H1 (cell line): ENCODE results near the gene MEST. TPM values are rescaled to one million over a fixed set of nuclear protein-coding genes. Genes with fewer than 3 reads are reported as not detected.
A peak's percentile ranks its signal among the peaks of the same experiment; 100 is the strongest.

Source experiments
- BRCA1 ChIP-seq: IDR thresholded peaks from 2 replicates; pipeline ENCODE4 v1.6.1; 2012; ENCODE audit warnings: low read depth, low read length, improper control_type of control experiment
- CHD2 ChIP-seq: IDR thresholded peaks from 2 replicates; pipeline ENCODE4 v1.6.1; 2012; ENCODE audit warnings: low read length, improper control_type of control experiment
- CTBP2 ChIP-seq: IDR thresholded peaks from 2 replicates; pipeline ENCODE4 v1.7.0; 2011; ENCODE audit warnings: borderline replicate concordance, mild to moderate bottlenecking, moderate library complexity, mixed read lengths, low read length; ENCODE audit not compliant: insufficient read depth, insufficient read length
- EGR1 ChIP-seq: IDR thresholded peaks from 2 replicates; pipeline ENCODE4 v1.6.1; 2011; ENCODE audit warnings: low read depth, low read length, borderline replicate concordance
- JUND ChIP-seq: IDR thresholded peaks from 2 replicates; pipeline ENCODE4 v1.6.1; 2011; ENCODE audit warnings: mild to moderate bottlenecking, improper control_type of control experiment, low read length
- KDM4A ChIP-seq: IDR thresholded peaks from one replicate; pipeline ENCODE4 v1.7.1; 2012; ENCODE audit warnings: low read depth, mild to moderate bottlenecking, moderate library complexity, low read length, inconsistent platforms; ENCODE audit not compliant: severe bottlenecking
- KDM5A ChIP-seq: fragments of 200-600 bp; IDR thresholded peaks from 2 replicates; pipeline ENCODE4 v1.7.1; 2012; ENCODE audit warnings: mild to moderate bottlenecking, low read length, inconsistent platforms, mixed read lengths
- NRF1 ChIP-seq: IDR thresholded peaks from 2 replicates; pipeline ENCODE4 v1.6.1; 2011; ENCODE audit warnings: mild to moderate bottlenecking, low read depth, low read length, improper control_type of control experiment
- PHF8 ChIP-seq: fragments of 200-600 bp; sonication (generic); conservative IDR thresholded peaks from 2 replicates; pipeline ENCODE4 v1.7.1; 2012; ENCODE audit warnings: low read depth, mild to moderate bottlenecking, inconsistent platforms, low read length, moderate library complexity
- RAD21 ChIP-seq, 2 experiments: IDR thresholded peaks in 1 of 2; conservative IDR thresholded peaks in 1 of 2; 2 replicates each; pipeline ENCODE4 v1.6.1; 2011; ENCODE audit warnings: low read depth in 2 of 2, low read length in 2 of 2, improper control_type of control experiment in 1 of 2, inconsistent platforms in 1 of 2, mild to moderate bottlenecking in 1 of 2, moderate library complexity in 1 of 2
- RXRA ChIP-seq: IDR thresholded peaks from 2 replicates; pipeline ENCODE4 v1.6.1; 2011; ENCODE audit warnings: low read depth, mild to moderate bottlenecking, low read length, moderate library complexity; ENCODE audit not compliant: insufficient read depth
- SRF ChIP-seq: IDR thresholded peaks from 2 replicates; pipeline ENCODE4 v1.6.1; 2011; ENCODE audit warnings: mild to moderate bottlenecking, low read depth, low read length, moderate library complexity
- TAF1 ChIP-seq: IDR thresholded peaks from 2 replicates; pipeline ENCODE4 v1.6.1; 2011; ENCODE audit warnings: mild to moderate bottlenecking, low read depth, low read length
- TEAD4 ChIP-seq: IDR thresholded peaks from 2 replicates; pipeline ENCODE4 v1.6.1; 2012; ENCODE audit warnings: low read depth, low read length, inconsistent platforms, mixed read lengths
- YY1 ChIP-seq: IDR thresholded peaks from 2 replicates; pipeline ENCODE4 v1.6.1; 2011; ENCODE audit warnings: low read depth, mild to moderate bottlenecking, low read length
- polyA plus RNA-seq, 7 experiments: library from polyadenylated mRNA; depleted of rRNA in 3 of 7; stranded (reverse) in 5 of 7; unstranded in 2 of 7; fragments of >200 nt in 5 of 7; fragments of 200-250 nt in 2 of 7; gene quantifications; 1 replicate in 5 of 7; 2 replicates in 1 of 7; 4 replicates in 1 of 7; pipeline versions ENCODE4 v1.2.1 to v1.2.3, GENCODE V29; 2011 to 2013; ENCODE audit warnings: missing spikeins in 2 of 7, mixed read lengths in 2 of 7
- total RNA-seq: library from RNA; stranded (reverse); fragmentation: NEBNext Ultra II Directional; extraction: Animal tissue kit (Norgen Biotek cat#: 25700); gene quantifications from 2 replicates; pipeline ENCODE4 v1.2.1, GENCODE V29; 2021
- TF ChIP-seq, protein P1 (sequence below), 3 experiments: IDR thresholded peaks; 1 replicate in 2 of 3; 2 replicates in 1 of 3; pipeline versions ENCODE4 v1.5.1 to v1.6.1; 2011; ENCODE audit warnings: low read length in 3 of 3, mild to moderate bottlenecking in 3 of 3, inconsistent platforms in 2 of 3, low read depth in 1 of 3, moderate library complexity in 1 of 3; ENCODE audit not compliant: insufficient read depth in 1 of 3; ENCODE audit errors: control extremely low read depth in 1 of 3
- TF ChIP-seq, protein P2 (sequence below): IDR thresholded peaks from 2 replicates; pipeline ENCODE4 v1.6.1; 2011; ENCODE audit warnings: low read depth, mild to moderate bottlenecking, low read length; ENCODE audit not compliant: insufficient read depth

MEST gene
- total and polyA plus RNA-seq, 2 of the 8 experiments (the other 6 are each of a cell fraction or from before 2014, with no cell fraction given) = 176 to 269 TPM

DNA sequence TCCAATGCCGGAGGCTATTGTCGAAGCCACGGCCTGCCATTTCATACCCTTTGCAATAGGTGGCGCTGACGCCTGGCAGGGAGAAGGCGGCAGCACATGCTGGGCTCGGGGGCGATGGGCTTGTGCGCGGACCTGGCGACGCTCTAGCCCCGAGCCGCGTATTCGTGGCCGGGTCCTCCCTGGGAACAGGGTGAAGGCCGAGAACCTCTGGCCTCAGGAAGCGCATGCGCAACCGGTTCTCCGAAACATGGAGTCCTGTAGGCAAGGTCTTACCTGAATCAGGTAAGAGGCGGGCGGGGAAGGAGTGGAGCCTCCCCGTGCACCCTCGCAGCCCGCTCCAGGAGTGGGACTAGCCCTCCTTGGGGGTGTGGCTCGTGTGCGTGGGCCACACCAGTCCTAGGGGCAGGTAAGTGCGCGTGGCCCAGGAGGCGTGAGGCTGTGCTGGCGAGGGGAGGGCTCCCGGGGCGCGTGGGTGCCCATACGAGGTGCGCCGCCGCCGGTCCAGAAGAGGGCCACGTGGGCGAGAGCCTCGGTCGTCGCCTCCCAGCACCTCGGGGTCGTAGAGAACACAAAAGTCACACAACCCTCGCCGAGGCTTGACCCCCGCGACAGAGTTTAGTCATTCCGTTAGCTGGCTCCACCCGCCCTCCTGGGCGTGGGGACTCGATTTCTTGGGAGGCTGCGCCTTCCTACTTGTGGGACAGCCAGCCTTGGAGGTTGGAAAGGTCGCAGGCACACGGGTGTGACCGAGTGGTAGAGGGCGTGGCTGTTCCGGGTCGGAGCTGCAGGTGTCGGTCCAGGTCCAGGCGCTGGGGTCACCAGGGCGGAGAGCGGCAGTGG, 5.6 kb upstream of the MEST start (continued):
- TF ChIP-seq, protein P1, sequence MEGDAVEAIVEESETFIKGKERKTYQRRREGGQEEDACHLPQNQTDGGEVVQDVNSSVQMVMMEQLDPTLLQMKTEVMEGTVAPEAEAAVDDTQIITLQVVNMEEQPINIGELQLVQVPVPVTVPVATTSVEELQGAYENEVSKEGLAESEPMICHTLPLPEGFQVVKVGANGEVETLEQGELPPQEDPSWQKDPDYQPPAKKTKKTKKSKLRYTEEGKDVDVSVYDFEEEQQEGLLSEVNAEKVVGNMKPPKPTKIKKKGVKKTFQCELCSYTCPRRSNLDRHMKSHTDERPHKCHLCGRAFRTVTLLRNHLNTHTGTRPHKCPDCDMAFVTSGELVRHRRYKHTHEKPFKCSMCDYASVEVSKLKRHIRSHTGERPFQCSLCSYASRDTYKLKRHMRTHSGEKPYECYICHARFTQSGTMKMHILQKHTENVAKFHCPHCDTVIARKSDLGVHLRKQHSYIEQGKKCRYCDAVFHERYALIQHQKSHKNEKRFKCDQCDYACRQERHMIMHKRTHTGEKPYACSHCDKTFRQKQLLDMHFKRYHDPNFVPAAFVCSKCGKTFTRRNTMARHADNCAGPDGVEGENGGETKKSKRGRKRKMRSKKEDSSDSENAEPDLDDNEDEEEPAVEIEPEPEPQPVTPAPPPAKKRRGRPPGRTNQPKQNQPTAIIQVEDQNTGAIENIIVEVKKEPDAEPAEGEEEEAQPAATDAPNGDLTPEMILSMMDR (IDR thresholded peaks at IDR 0.05; ENCODE audit: control extremely low read depth in 1 of 3, insufficient read depth in 1 of 3, low read depth in 1 of 3, low read length in 3 of 3) = peak; percentile 78 to 89 (median 82)
- TF ChIP-seq RAD21 (IDR thresholded peaks at IDR 0.05 in 1 of 2, conservative IDR thresholded peaks at IDR 0.05 in 1 of 2; ENCODE audit: low read depth in 2 of 2, low read length in 2 of 2) = peak; percentile 68 to 73
- TF ChIP-seq BRCA1 = no peak
- peak; percentile 79; the same call in 1 of the 2 replicates for TF ChIP-seq YY1
- TF ChIP-seq TAF1 = peak; percentile 80
- peak; percentile 60; the same call in 1 of the 2 replicates for TF ChIP-seq CHD2
- TF ChIP-seq, protein P2, sequence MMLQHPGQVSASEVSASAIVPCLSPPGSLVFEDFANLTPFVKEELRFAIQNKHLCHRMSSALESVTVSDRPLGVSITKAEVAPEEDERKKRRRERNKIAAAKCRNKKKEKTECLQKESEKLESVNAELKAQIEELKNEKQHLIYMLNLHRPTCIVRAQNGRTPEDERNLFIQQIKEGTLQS = no peak
- no peak for TF ChIP-seq TEAD4
- peak; percentile 17; the same call in 1 of the 2 replicates for TF ChIP-seq JUND
- TF ChIP-seq RXRA = no peak
- peak; percentile 94 for TF ChIP-seq KDM4A
- TF ChIP-seq KDM5A = no peak
- TF ChIP-seq EGR1 = peak; percentile 79
- TF ChIP-seq SRF = peak; percentile 20; the same call in 1 of the 2 replicates
- TF ChIP-seq PHF8 = peak; percentile 82
- no peak for TF ChIP-seq CTBP2
- peak; percentile 91 for TF ChIP-seq NRF1
